HG03108 (cell line): ENCODE data around the gene ARID5B.
A peak's percentile ranks its signal among the peaks of the same experiment; 100 is the strongest.
"Not testable (repeated sequence)": the region's sequence is repeated elsewhere in the genome, so short reads cannot be mapped to it uniquely, and the experiment has no call there.

Experiments used
- ATAC-seq: cut with Tn5 transposase; IDR thresholded peaks from one replicate; pipeline ENCODE4 v1.9.1; 2021; ENCODE audit warnings: moderate library complexity; ENCODE audit not compliant: unreplicated experiment

The ARID5B gene

GRCh38 chr10:62025901-62026879 is 124.7 kb downstream of the ARID5B start:
- ATAC-seq = no peak

GRCh38 chr10:62027841-62028501 is 126.5 kb downstream of the ARID5B start:
- no peak for ATAC-seq

GRCh38 chr10:62028502-62028842 is 127.0 kb downstream of the ARID5B start:
- not testable (repeated sequence) for ATAC-seq

GRCh38 chr10:62029401-62029800 is 127.9 kb downstream of the ARID5B start:
- ATAC-seq = no peak

GRCh38 chr10:62031507-62031906 is 130.0 kb downstream of the ARID5B start:
- ATAC-seq = no peak

GRCh38 chr10:62033125-62033524 is 131.6 kb downstream of the ARID5B start:
- ATAC-seq = no peak

- ATAC-seq = no peak
Measured at GRCh38 chr10:62034096-62034640, 132.7 kb downstream of the ARID5B start.

GRCh38 chr10:62036186-62037081 is 134.9 kb downstream of the ARID5B start:
- ATAC-seq = no peak

GRCh38 chr10:62037166-62037831 is 135.8 kb downstream of the ARID5B start:
- no peak for ATAC-seq

GRCh38 chr10:62037890-62038608 is 136.6 kb downstream of the ARID5B start:
- no peak for ATAC-seq

GRCh38 chr10:62038609-62039190 is 137.2 kb downstream of the ARID5B start:
- ATAC-seq = peak; percentile 31

- no peak for ATAC-seq
Measured at GRCh38 chr10:62039954-62040353, 138.5 kb downstream of the ARID5B start.

- ATAC-seq = no peak
Measured at GRCh38 chr10:62040881-62041280, 139.4 kb downstream of the ARID5B start.

GRCh38 chr10:62043421-62044021 is 142.0 kb downstream of the ARID5B start:
- no peak for ATAC-seq

GRCh38 chr10:62044566-62044965 is 143.1 kb downstream of the ARID5B start:
- ATAC-seq = no peak

GRCh38 chr10:62045765-62046521 is 144.4 kb downstream of the ARID5B start:
- no peak for ATAC-seq

- peak; percentile 39 for ATAC-seq
Measured at GRCh38 chr10:62046522-62047227, 145.2 kb downstream of the ARID5B start.
